Osteocyte (in vitro differentiated cells): Measurements from ENCODE around the gene UBXN1. TPM values are rescaled to one million over a fixed set of nuclear protein-coding genes. Genes with fewer than 3 reads are reported as not detected.
"Not testable (repeated sequence)": the region's sequence is repeated elsewhere in the genome, so short reads cannot be mapped to it uniquely, and the experiment has no call there.

Experiments
- DNase-seq: peaks from one replicate; pipeline ENCODE4 v3.0.0; 2021; ENCODE audit warnings: mixed read lengths; ENCODE audit not compliant: unreplicated experiment; ENCODE audit errors: extremely low spot score
- H3K27ac Mint-ChIP-seq: one replicate; pipeline ENCODE4 v1.8.0; 2021; ENCODE audit warnings: mild to moderate bottlenecking, mixed read lengths; ENCODE audit not compliant: unreplicated experiment
- H3K27me3 Mint-ChIP-seq: one replicate; pipeline ENCODE4 v1.8.0; 2021; ENCODE audit warnings: mixed read lengths; ENCODE audit not compliant: unreplicated experiment
- H3K36me3 Mint-ChIP-seq: one replicate; pipeline ENCODE4 v1.8.0; 2021; ENCODE audit warnings: mixed read lengths; ENCODE audit not compliant: unreplicated experiment
- H3K4me1 Mint-ChIP-seq: one replicate; pipeline ENCODE4 v1.8.0; 2021; ENCODE audit warnings: mixed read lengths; ENCODE audit not compliant: unreplicated experiment
- H3K4me3 Mint-ChIP-seq: one replicate; pipeline ENCODE4 v1.8.0; 2021; ENCODE audit warnings: mild to moderate bottlenecking, moderate library complexity, mixed read lengths; ENCODE audit not compliant: unreplicated experiment
- H3K9me3 Mint-ChIP-seq: one replicate; pipeline ENCODE4 v1.8.0; 2021; ENCODE audit warnings: mixed read lengths; ENCODE audit not compliant: unreplicated experiment
- CTCF ChIP-seq: fragments of 200-600 bp; sonication (generic); IDR thresholded peaks from 2 replicates; pipeline ENCODE4 v1.5.0; 2021; ENCODE audit warnings: antibody characterized with exemption, mild to moderate bottlenecking, moderate library complexity
- total RNA-seq: library from RNA; stranded (reverse); gene quantifications from 2 replicates; pipeline ENCODE4 v1.2.1, GENCODE V29; 2021

Gene UBXN1
- total RNA-seq, 1 donor from 2014 or later: 132 TPM

- peaks cover 49% of the 10 kb centered on the region for H3K4me1 Mint-ChIP-seq
- peak overlapping the region; percentile 80 for H3K4me3 Mint-ChIP-seq
- TF ChIP-seq CTCF: no peak
- H3K36me3 Mint-ChIP-seq: peaks cover 12% of the 10 kb centered on the region
- H3K27me3 Mint-ChIP-seq: no peaks in the 10 kb centered on the region
- no peak for DNase-seq
- H3K27ac Mint-ChIP-seq: peak overlapping the region; percentile 100
- no peaks in the 10 kb centered on the region for H3K9me3 Mint-ChIP-seq
These were observed 29.5 kb upstream of the UBXN1 start for GRCh38 chr11:62708392-62708791.

GRCh38 chr11:62707277-62707861 lies 28.5 kb upstream of the UBXN1 start, which contains the start of the genes BSCL2 and GNG3:
Gene BSCL2, minus strand, starts transcription at chr11:62707424. Its CDS starts 229 bp downstream, at chr11:62707195.
Gene GNG3, plus strand, starts transcription at chr11:62707676. Its CDS starts 620 bp downstream, at chr11:62708296.
- no peak for TF ChIP-seq CTCF
- H3K4me1 Mint-ChIP-seq: peaks cover 46% of the 10 kb centered on the region
- H3K27ac Mint-ChIP-seq: peak within 1 kb of the TSS; percentile 65
- peaks cover 11% of the 10 kb centered on the region for H3K36me3 Mint-ChIP-seq
- no peak for DNase-seq
- H3K4me3 Mint-ChIP-seq: peak within 1 kb of the TSS; percentile 94
- no peaks in the 10 kb centered on the region for H3K9me3 Mint-ChIP-seq
- no peaks in the 10 kb centered on the region for H3K27me3 Mint-ChIP-seq

- H3K36me3 Mint-ChIP-seq: peaks cover 8% of the 10 kb centered on the region
- H3K4me3 Mint-ChIP-seq: peak overlapping the region; percentile 94
- H3K4me1 Mint-ChIP-seq: peaks cover 46% of the 10 kb centered on the region
- DNase-seq: no peak
- H3K27ac Mint-ChIP-seq: peak overlapping the region; percentile 65
- H3K9me3 Mint-ChIP-seq: no peaks in the 10 kb centered on the region
- TF ChIP-seq CTCF: no peak
- no peaks in the 10 kb centered on the region for H3K27me3 Mint-ChIP-seq
These were observed 28.0 kb upstream of the UBXN1 start for GRCh38 chr11:62706850-62707247.

GRCh38 chr11:62705880-62706849 lies 27.3 kb upstream of the UBXN1 start:
- H3K27me3 Mint-ChIP-seq: no peaks in the 10 kb centered on the region
- H3K36me3 Mint-ChIP-seq: peaks cover 9% of the 10 kb centered on the region
- no peaks in the 10 kb centered on the region for H3K9me3 Mint-ChIP-seq
- peaks cover 46% of the 10 kb centered on the region for H3K4me1 Mint-ChIP-seq
- peak overlapping the region; percentile 94 for H3K4me3 Mint-ChIP-seq
- peak; percentile 98 for DNase-seq
- peak overlapping the region; percentile 95 for H3K27ac Mint-ChIP-seq
- no peak for TF ChIP-seq CTCF

GRCh38 chr11:62705413-62705812 lies 26.5 kb upstream of the UBXN1 start:
- Mint-ChIP-seq H3K27me3 (no peaks in the 10 kb centered on the region), H3K4me1 (peaks cover 45% of the 10 kb centered on the region), H3K4me3 (peak overlapping the region; percentile 94), H3K27ac (peak overlapping the region; percentile 95), H3K9me3 (no peaks in the 10 kb centered on the region), H3K36me3 (peaks cover 5% of the 10 kb centered on the region)
- no peak for DNase-seq
- TF ChIP-seq CTCF: no peak

GRCh38 chr11:62703921-62704320 lies 25.0 kb upstream of the UBXN1 start:
- H3K27ac Mint-ChIP-seq, H3K36me3 Mint-ChIP-seq, H3K4me3 Mint-ChIP-seq, H3K27me3 Mint-ChIP-seq, DNase-seq, H3K9me3 Mint-ChIP-seq: not testable (repeated sequence)
- peaks cover 32% of the 10 kb centered on the region for H3K4me1 Mint-ChIP-seq
